Stimulated activated effector memory CD8-positive, alpha-beta T cell treated with anti-CD3 and anti-CD28 coated beads, Interleukin-12 subunit alpha, Interleukin-12 subunit beta, amount 100 ng/mL, for 72 hours (primary cell): ENCODE data around the gene SEC23A.

Source experiments
- ATAC-seq: fragments of 150-1000 bp; cut with Tn5 transposase; 2 replicates; pipeline ENCODE4 v1.10.0; 2021
- DNase-seq, 2 donors: peaks; one replicate each; pipeline ENCODE4 v3.0.0; 2021 to 2022; ENCODE audit warnings: low spot score in 2 of 2
- H3K27ac Mint-ChIP-seq: one replicate; pipeline ENCODE4 v1.8.0; 2022; ENCODE audit warnings: mild to moderate bottlenecking, mixed read lengths
- H3K36me3 Mint-ChIP-seq: one replicate; pipeline ENCODE4 v1.8.0; 2022; ENCODE audit warnings: mild to moderate bottlenecking, mixed read lengths
- H3K4me1 Mint-ChIP-seq: one replicate; pipeline ENCODE4 v1.8.0; 2022; ENCODE audit warnings: mixed read lengths
- H3K4me3 Mint-ChIP-seq: one replicate; pipeline ENCODE4 v1.8.0; 2022; ENCODE audit warnings: mild to moderate bottlenecking, mixed read lengths
- H3K9me3 Mint-ChIP-seq: one replicate; pipeline ENCODE4 v1.8.0; 2022; ENCODE audit warnings: mixed read lengths

SEC23A gene

GRCh38 chr14:38993981-38994380, 109.1 kb downstream of the SEC23A start:
- Mint-ChIP-seq H3K36me3 (no peaks in the 10 kb centered on the region), H3K4me3 (no peak overlapping the region), H3K4me1 (peaks cover 13% of the 10 kb centered on the region), H3K27ac (no peak overlapping the region), H3K9me3 (no peaks in the 10 kb centered on the region)
- ATAC-seq = no peak
- DNase-seq = no peak

DNA sequence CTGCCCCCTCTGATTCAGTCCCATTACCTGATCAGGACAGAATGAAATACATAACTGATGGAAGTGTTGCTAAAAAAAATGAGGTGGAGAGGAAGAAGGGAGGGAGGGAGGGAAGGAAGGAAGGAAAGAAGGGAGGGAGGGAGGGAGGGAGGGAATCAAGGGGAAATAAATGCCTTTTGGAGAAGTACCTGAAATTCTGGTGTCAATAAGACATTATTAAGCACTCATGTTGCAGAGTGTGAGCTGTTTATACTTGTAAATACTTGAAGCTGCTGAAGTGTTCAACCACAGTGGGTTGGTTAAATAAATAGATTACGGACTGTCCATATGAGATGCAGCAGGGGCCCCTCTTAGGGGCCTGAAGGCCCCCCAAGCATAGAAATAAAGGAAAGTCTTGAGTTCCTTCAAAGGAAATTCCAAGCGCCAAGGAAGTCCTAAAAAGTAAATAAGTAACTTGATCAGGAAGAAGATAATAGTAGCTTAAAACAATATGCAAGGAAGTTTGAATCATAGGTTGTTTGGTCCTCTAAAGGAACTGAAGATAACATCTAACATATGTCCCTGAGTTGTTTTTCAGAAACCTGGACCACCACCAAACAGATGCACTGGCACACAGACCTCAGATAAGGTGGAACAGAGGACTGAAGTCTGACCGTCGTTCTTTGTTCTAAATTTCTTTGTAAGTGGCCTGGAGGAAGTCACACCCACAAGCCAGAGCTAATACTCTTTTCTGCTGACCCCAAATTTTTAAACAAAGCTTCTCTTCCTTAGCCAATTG, 110.8 kb downstream of the SEC23A start:
- Mint-ChIP-seq H3K36me3 (no peaks in the 10 kb centered on the region), H3K4me3 (no peak overlapping the region), H3K27ac (no peak overlapping the region), H3K4me1 (peaks cover 18% of the 10 kb centered on the region), H3K9me3 (no peaks in the 10 kb centered on the region)
- no peak for ATAC-seq
- no peak for DNase-seq

GRCh38 chr14:38991299-38991698, 111.7 kb downstream of the SEC23A start:
- no peaks in the 10 kb centered on the region for H3K9me3 Mint-ChIP-seq

DNA sequence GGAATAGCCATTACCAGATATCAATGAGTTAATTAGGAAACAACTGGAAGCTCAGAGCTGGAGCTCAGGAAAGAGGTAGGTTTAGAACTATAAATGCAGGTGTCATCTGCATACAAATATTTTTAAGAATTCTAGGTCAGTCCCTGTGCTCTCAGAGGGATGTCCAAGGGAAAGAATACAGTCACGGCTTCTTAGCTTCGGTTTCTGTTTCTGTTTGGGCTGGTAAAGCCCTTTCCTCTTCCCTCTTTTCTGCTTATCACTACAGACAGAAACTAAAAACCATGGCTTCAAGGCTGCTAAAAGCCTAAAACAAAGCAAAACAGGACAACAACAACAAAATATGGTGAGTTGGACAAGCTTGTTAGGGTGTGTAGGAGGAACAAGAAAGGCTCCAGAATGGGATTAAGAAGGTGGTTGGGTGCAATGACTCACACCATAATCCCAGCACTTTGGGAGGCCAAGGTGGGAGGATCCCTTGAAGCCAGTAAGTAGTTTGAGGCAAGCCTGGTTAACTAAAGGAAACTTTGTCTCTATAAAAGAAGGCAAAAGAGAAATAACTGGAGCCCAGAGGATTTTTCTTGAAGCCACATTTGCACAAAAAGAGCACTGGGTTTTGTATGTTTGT, 113.0 kb downstream of the SEC23A start:
- no peaks in the 10 kb centered on the region for H3K9me3 Mint-ChIP-seq
- H3K36me3 Mint-ChIP-seq = no peaks in the 10 kb centered on the region
- DNase-seq (no peak), ATAC-seq (no peak)
- H3K4me1 Mint-ChIP-seq = peaks cover 18% of the 10 kb centered on the region
- H3K4me3 Mint-ChIP-seq = peak overlapping the region; percentile 0
- H3K27ac Mint-ChIP-seq = peak overlapping the region; percentile 57

More at GRCh38 chr14:38991299-38991698, 111.7 kb downstream of the SEC23A start:
- Mint-ChIP-seq H3K36me3 (no peaks in the 10 kb centered on the region), H3K4me3 (no peak overlapping the region), H3K27ac (no peak overlapping the region), H3K4me1 (peaks cover 18% of the 10 kb centered on the region)
- ATAC-seq (no peak), DNase-seq (no peak)

DNA sequence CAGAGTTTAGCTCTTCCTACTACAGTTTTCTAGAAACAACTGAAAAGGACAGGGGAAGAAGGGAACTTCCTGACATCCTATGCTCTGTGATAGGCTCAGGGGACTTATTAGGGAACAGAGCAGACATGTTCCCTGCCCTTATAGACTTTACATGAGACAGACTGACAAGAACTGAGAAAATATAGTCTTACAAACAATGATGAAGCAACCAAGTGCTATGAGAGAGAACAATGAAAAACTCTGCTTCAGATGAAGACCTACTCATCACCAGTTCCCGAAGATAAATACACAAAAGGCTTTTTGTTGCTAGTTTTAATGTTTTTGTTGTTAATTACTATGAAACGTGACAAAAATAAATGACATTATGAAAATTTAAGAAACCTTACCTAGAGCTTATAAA, 115.3 kb downstream of the SEC23A start:
- Mint-ChIP-seq H3K27ac (no peak overlapping the region), H3K4me3 (no peak overlapping the region), H3K4me1 (peaks cover 18% of the 10 kb centered on the region), H3K36me3 (no peaks in the 10 kb centered on the region), H3K9me3 (no peaks in the 10 kb centered on the region)
- DNase-seq (no peak), ATAC-seq (no peak)

GRCh38 chr14:38982837-38983236, 120.2 kb downstream of the SEC23A start:
- ATAC-seq = no peak
- Mint-ChIP-seq H3K4me1 (no peaks in the 10 kb centered on the region), H3K27ac (no peak overlapping the region), H3K9me3 (peaks cover 7% of the 10 kb centered on the region), H3K4me3 (no peak overlapping the region), H3K36me3 (no peaks in the 10 kb centered on the region)
- no peak for DNase-seq

GRCh38 chr14:38982278-38982677, 120.8 kb downstream of the SEC23A start:
- Mint-ChIP-seq H3K4me3 (no peak overlapping the region), H3K36me3 (no peaks in the 10 kb centered on the region), H3K4me1 (no peaks in the 10 kb centered on the region), H3K9me3 (peaks cover 10% of the 10 kb centered on the region), H3K27ac (no peak overlapping the region)
- no peak for ATAC-seq
- no peak for DNase-seq
